Trophoblast cell (in vitro differentiated cells and primary cell): ENCODE data around the gene RING1.

Experiments
- DNase-seq, 2 donors: peaks; one replicate each; pipeline ENCODE4 v3.0.0-alpha.2; 2016
- H2AFZ ChIP-seq: 2 replicates; pipeline ENCODE4 v1.6.1; 2013; ENCODE audit warnings: low read length, moderate library complexity, mild to moderate bottlenecking; ENCODE audit not compliant: insufficient read depth, poor library complexity
- H2AK5ac ChIP-seq: 2 replicates; pipeline ENCODE4 v1.6.1; 2013; ENCODE audit warnings: mild to moderate bottlenecking, low read length
- H2BK120ac ChIP-seq: 2 replicates; pipeline ENCODE4 v1.6.1; 2013; ENCODE audit warnings: low read length, mild to moderate bottlenecking, moderate library complexity; ENCODE audit not compliant: insufficient read depth, poor library complexity
- H2BK12ac ChIP-seq: 2 replicates; pipeline ENCODE4 v1.6.1; 2013; ENCODE audit warnings: mild to moderate bottlenecking, low read length, moderate library complexity
- H2BK5ac ChIP-seq: 2 replicates; pipeline ENCODE4 v1.6.1; 2013; ENCODE audit warnings: low read length, low read depth, moderate library complexity, mild to moderate bottlenecking; ENCODE audit not compliant: poor library complexity
- H3K14ac ChIP-seq: 2 replicates; pipeline ENCODE4 v1.6.1; 2013; ENCODE audit warnings: mild to moderate bottlenecking, low read length
- H3K18ac ChIP-seq: 2 replicates; pipeline ENCODE4 v1.6.1; 2013; ENCODE audit warnings: mild to moderate bottlenecking, low read length
- H3K23ac ChIP-seq: 2 replicates; pipeline ENCODE4 v1.6.1; 2013; ENCODE audit warnings: low read length
- H3K27ac ChIP-seq: 2 replicates; pipeline ENCODE4 v1.5.1; 2013; ENCODE audit warnings: low read depth, mild to moderate bottlenecking, inconsistent platforms, low read length, moderate library complexity
- H3K27me3 ChIP-seq: 2 replicates; pipeline ENCODE4 v1.6.1; 2013; ENCODE audit warnings: inconsistent platforms, mild to moderate bottlenecking, low read length, moderate library complexity; ENCODE audit not compliant: insufficient read depth
- H3K36me3 ChIP-seq, 2 experiments: 1 replicate in 1 of 2; 2 replicates in 1 of 2; pipeline ENCODE4 v1.6.1; 2013; ENCODE audit warnings: low read length in 2 of 2, mild to moderate bottlenecking in 2 of 2, moderate library complexity in 1 of 2; ENCODE audit not compliant: insufficient read depth in 2 of 2, control insufficient read depth in 1 of 2
- H3K4ac ChIP-seq: 2 replicates; pipeline ENCODE4 v1.6.1; 2013; ENCODE audit warnings: low read depth, mild to moderate bottlenecking, low read length, moderate library complexity
- H3K4me1 ChIP-seq, 2 experiments: 1 replicate in 1 of 2; 2 replicates in 1 of 2; pipeline ENCODE4 v1.6.1; 2013; ENCODE audit warnings: low read length in 2 of 2, mild to moderate bottlenecking in 2 of 2, moderate library complexity in 1 of 2; ENCODE audit not compliant: insufficient read depth in 2 of 2, control insufficient read depth in 1 of 2
- H3K4me2 ChIP-seq: 2 replicates; pipeline ENCODE4 v1.6.1; 2013; ENCODE audit warnings: inconsistent platforms, mild to moderate bottlenecking, low read length, moderate library complexity
- H3K4me3 ChIP-seq: 2 replicates; pipeline ENCODE4 v1.5.1; 2013; ENCODE audit warnings: mild to moderate bottlenecking, low read depth, low read length, inconsistent platforms
- H3K79me1 ChIP-seq: one replicate; pipeline ENCODE4 v1.6.1; 2013; ENCODE audit warnings: low read length
- H3K79me2 ChIP-seq: 2 replicates; pipeline ENCODE4 v1.6.1; 2013; ENCODE audit warnings: low read length, mild to moderate bottlenecking; ENCODE audit not compliant: control insufficient read depth, insufficient read depth, poor library complexity
- H3K9ac ChIP-seq: 2 replicates; pipeline ENCODE4 v1.6.1; 2013; ENCODE audit warnings: mild to moderate bottlenecking, low read length
- H3K9me3 ChIP-seq: 2 replicates; pipeline ENCODE4 v1.6.1; 2013; ENCODE audit warnings: low read depth, mild to moderate bottlenecking, control low read depth, inconsistent platforms, low read length; ENCODE audit not compliant: insufficient read depth
- H4K12ac ChIP-seq: 2 replicates; pipeline ENCODE4 v1.6.1; 2013; ENCODE audit warnings: low read depth, mild to moderate bottlenecking, low read length, moderate library complexity
- H4K8ac ChIP-seq: 2 replicates; pipeline ENCODE4 v1.6.1; 2013; ENCODE audit warnings: low read depth, mild to moderate bottlenecking, low read length, moderate library complexity
- H4K91ac ChIP-seq: one replicate; pipeline ENCODE4 v1.6.1; 2013; ENCODE audit warnings: low read depth, mild to moderate bottlenecking, low read length, moderate library complexity
- WGBS: extraction: QIAGEN DNeasy Blood & Tissue Kit; methylation state at CpG from one replicate; pipeline ENCODE4 v1.1.7; 2013; ENCODE audit warnings: missing lambda C conversion rate; ENCODE audit not compliant: insufficient read length, insufficient coverage; ENCODE audit errors: extremely low coverage; 5-methylcytosine and 5-hydroxymethylcytosine counted together

Gene RING1

GRCh38 chr6:33187809-33188208 is 20.5 kb upstream of the RING1 start:
- no peak overlapping the region for H4K12ac ChIP-seq
- no peak for DNase-seq
- H3K79me1 ChIP-seq: peaks cover 3% of the 10 kb centered on the region
- no peak overlapping the region for H4K8ac ChIP-seq
- no peak overlapping the region for H3K9ac ChIP-seq
- no peak overlapping the region for H3K4ac ChIP-seq
- H2BK12ac ChIP-seq: no peak overlapping the region
- no peak overlapping the region for H3K14ac ChIP-seq
- no peaks in the 10 kb centered on the region for H3K36me3 ChIP-seq
- no peak overlapping the region for H3K18ac ChIP-seq
- H3K27ac ChIP-seq: no peak overlapping the region
- peaks cover 6% of the 10 kb centered on the region for H3K27me3 ChIP-seq
- no peak overlapping the region for H3K4me3 ChIP-seq
- no peak overlapping the region for H2BK5ac ChIP-seq
- peaks cover 13% of the 10 kb centered on the region in 2 experiments for H3K4me1 ChIP-seq
- H2BK120ac ChIP-seq: no peak overlapping the region
- H4K91ac ChIP-seq: no peak overlapping the region
- WGBS: no CpG with 5 or more reads among the region's 1 CpG
- no peaks in the 10 kb centered on the region for H3K9me3 ChIP-seq
- H3K23ac ChIP-seq: no peak overlapping the region
- no peak overlapping the region for H2AFZ ChIP-seq
- H3K4me2 ChIP-seq: no peak overlapping the region
- H3K79me2 ChIP-seq: no peaks in the 10 kb centered on the region
- H2AK5ac ChIP-seq: no peak overlapping the region

- Histone ChIP-seq H3K9ac (no peak overlapping the region), H3K4ac (no peak overlapping the region), H2AK5ac (no peak overlapping the region), H4K12ac (no peak overlapping the region), H4K91ac (no peak overlapping the region), H2BK12ac (no peak overlapping the region), H3K9me3 (no peaks in the 10 kb centered on the region), H3K79me1 (peaks cover 6% of the 10 kb centered on the region), H2AFZ (no peak overlapping the region), H3K14ac (no peak overlapping the region), H3K18ac (no peak overlapping the region), H3K36me3 (peaks cover 0 to 2% of the 10 kb centered on the region in 2 experiments), H2BK120ac (no peak overlapping the region), H3K27me3 (peaks cover 8% of the 10 kb centered on the region), H2BK5ac (no peak overlapping the region), H3K27ac (no peak overlapping the region), H3K4me2 (no peak overlapping the region), H4K8ac (no peak overlapping the region), H3K79me2 (no peaks in the 10 kb centered on the region), H3K4me3 (no peak overlapping the region), H3K23ac (no peak overlapping the region), H3K4me1 (peaks cover 16 to 22% of the 10 kb centered on the region in 2 experiments)
- DNase-seq: no peak
- no CpG with 5 or more reads among the region's 8 CpGs for WGBS
Measured at GRCh38 chr6:33189164-33189563, 19.1 kb upstream of the RING1 start.

GRCh38 chr6:33189625-33190448 is 18.5 kb upstream of the RING1 start:
- Histone ChIP-seq H3K14ac (no peak overlapping the region), H4K91ac (no peak overlapping the region)

GRCh38 chr6:33190504-33191107 is 17.7 kb upstream of the RING1 start:
- no peak overlapping the region for H3K4me3 ChIP-seq
- no peak overlapping the region for H3K18ac ChIP-seq
- no peak overlapping the region for H3K4me2 ChIP-seq
- H2AFZ ChIP-seq: no peak overlapping the region
- peaks cover 16 to 22% of the 10 kb centered on the region in 2 experiments for H3K4me1 ChIP-seq
- no peak overlapping the region for H2BK5ac ChIP-seq
- H4K12ac ChIP-seq: no peak overlapping the region
- H3K9ac ChIP-seq: no peak overlapping the region
- H3K27me3 ChIP-seq: peaks cover 8% of the 10 kb centered on the region
- H3K9me3 ChIP-seq: no peaks in the 10 kb centered on the region
- no peak for DNase-seq
- no peak overlapping the region for H3K23ac ChIP-seq
- peaks cover 6% of the 10 kb centered on the region for H3K79me1 ChIP-seq
- H3K79me2 ChIP-seq: no peaks in the 10 kb centered on the region
- H3K14ac ChIP-seq: no peak overlapping the region
- peak overlapping the region; percentile 25 for H2BK12ac ChIP-seq
- no CpG with 5 or more reads among the region's 11 CpGs for WGBS
- H2BK120ac ChIP-seq: no peak overlapping the region
- peak overlapping the region; percentile 7 for H4K91ac ChIP-seq
- peaks cover 11 to 14% of the 10 kb centered on the region in 2 experiments for H3K36me3 ChIP-seq
- H3K27ac ChIP-seq: no peak overlapping the region
- no peak overlapping the region for H2AK5ac ChIP-seq
- no peak overlapping the region for H4K8ac ChIP-seq
- H3K4ac ChIP-seq: no peak overlapping the region

More at GRCh38 chr6:33189625-33190448, 18.5 kb upstream of the RING1 start:
- Histone ChIP-seq H4K12ac (no peak overlapping the region), H2BK5ac (no peak overlapping the region), H3K4me2 (no peak overlapping the region), H3K4me3 (no peak overlapping the region), H3K9me3 (no peaks in the 10 kb centered on the region), H3K36me3 (peaks cover 3 to 7% of the 10 kb centered on the region in 2 experiments), H3K9ac (no peak overlapping the region), H2AFZ (no peak overlapping the region), H3K18ac (no peak overlapping the region), H2AK5ac (no peak overlapping the region), H2BK12ac (no peak overlapping the region), H3K4ac (no peak overlapping the region), H2BK120ac (no peak overlapping the region), H3K27ac (no peak overlapping the region), H3K79me1 (peaks cover 6% of the 10 kb centered on the region), H3K27me3 (peaks cover 8% of the 10 kb centered on the region), H3K4me1 (peaks cover 16 to 22% of the 10 kb centered on the region in 2 experiments), H3K23ac (no peak overlapping the region), H3K79me2 (no peaks in the 10 kb centered on the region), H4K8ac (no peak overlapping the region)
- no peak for DNase-seq
- 100% methylated on average over 1 of the region's 7 CpGs for WGBS
